Measurements from ENCODE around the gene CYP46A1. TPM values are rescaled to one million over a fixed set of nuclear protein-coding genes. Genes with fewer than 3 reads are reported as not detected.
A peak's percentile ranks its signal among the peaks of the same experiment; 100 is the strongest.

Gene CYP46A1
- total RNA-seq, 1 experiment from 2014 or later = 0.36 TPM

- ATAC-seq = no peak
- BruUV-seq (replicated peaks) = no TSS peak
- CTCF ChIA-PET = no interaction called here
- Histone ChIP-seq H3K27ac (ENCODE audit: low read length) (0 out of 2 replicates have a peak overlapping the region, but pooled peaks have one; percentile 25), H3K27me3 (ENCODE audit: control insufficient read depth, insufficient read depth, low read length) (no peaks in the 10 kb centered on the region), H3K9me3 (ENCODE audit: control insufficient read depth, insufficient read depth, low read depth, low read length) (no peaks in the 10 kb centered on the region), H3K36me3 (ENCODE audit: control insufficient read depth, insufficient read depth, low read length) (no peaks in the 10 kb centered on the region), H3K4me1 (ENCODE audit: control insufficient read depth, insufficient read depth, low read length) (peaks cover 68% of the 10 kb centered on the region), H3K4me3 (ENCODE audit: low read depth in 2 of 2, low read length in 2 of 2) (no peak overlapping the region)
- intact Hi-C loops (cut with micrococcal nuclease; ENCODE audit: unreplicated experiment) = no loop called here
- POLR2A ChIA-PET = no interaction called here
- TF ChIP-seq SIN3A (IDR thresholded peaks at IDR 0.05; ENCODE audit: borderline replicate concordance, insufficient read depth, low read depth, low read length) = no peak
- TF ChIP-seq TCF7L2 (IDR thresholded peaks at IDR 0.05; ENCODE audit: low read depth, low read length) = no peak
- no peak for TF ChIP-seq POLR2AphosphoS5 (IDR thresholded peaks at IDR 0.05; ENCODE audit: low read depth, low read length)
- in situ Hi-C loops (cut with HindIII; ENCODE audit: low pct_unique_long_range_greater_than_20kb, low sequenced_read_pairs) = no loop called here
- no peak for DNase-seq (ENCODE audit: low read depth, low spot score)
Measured at GRCh38 chr14:99756796-99757195, 72.7 kb downstream of the CYP46A1 start.

- Histone ChIP-seq H3K27me3 (ENCODE audit: control insufficient read depth, insufficient read depth, low read length) (no peaks in the 10 kb centered on the region), H3K36me3 (ENCODE audit: control insufficient read depth, insufficient read depth, low read length) (no peaks in the 10 kb centered on the region), H3K27ac (ENCODE audit: low read length) (peak overlapping the region; percentile 66), H3K9me3 (ENCODE audit: control insufficient read depth, insufficient read depth, low read depth, low read length) (no peaks in the 10 kb centered on the region), H3K4me3 (ENCODE audit: low read depth in 2 of 2, low read length in 2 of 2) (no peak overlapping the region), H3K4me1 (ENCODE audit: control insufficient read depth, insufficient read depth, low read length) (peaks cover 61% of the 10 kb centered on the region)
- POLR2A ChIA-PET = no interaction called here
- DNase-seq (ENCODE audit: low read depth, low spot score) = peak; percentile 87
- in situ Hi-C loops (cut with HindIII; ENCODE audit: low pct_unique_long_range_greater_than_20kb, low sequenced_read_pairs) = no loop called here
- CTCF ChIA-PET = no interaction called here
- BruUV-seq (replicated peaks) = no TSS peak
- intact Hi-C loops (cut with micrococcal nuclease; ENCODE audit: unreplicated experiment) = no loop called here
- TF ChIP-seq SIN3A (IDR thresholded peaks at IDR 0.05; ENCODE audit: borderline replicate concordance, insufficient read depth, low read depth, low read length) (no peak), TCF7L2 (IDR thresholded peaks at IDR 0.05; ENCODE audit: low read depth, low read length) (no peak), REST (IDR thresholded peaks at IDR 0.05; ENCODE audit: insufficient read depth in 1 of 2, low read depth in 2 of 2, low read length in 1 of 2) (no peak), POLR2AphosphoS5 (IDR thresholded peaks at IDR 0.05; ENCODE audit: low read depth, low read length) (no peak), CTCF (IDR thresholded peaks at IDR 0.05) (no peak)
- peak; percentile 49 for ATAC-seq
Measured at GRCh38 chr14:99757331-99758070, 73.4 kb downstream of the CYP46A1 start.

Data from Panc1 (cell line).